GM23338 (cell line): ENCODE data around the gene CEBPZ. TPM values are rescaled to one million over a fixed set of nuclear protein-coding genes. Genes with fewer than 3 reads are reported as not detected.
A peak's percentile ranks its signal among the peaks of the same experiment; 100 is the strongest.

Experiments
- ATAC-seq: fragments of 200-7000 bp; cut with Tn5 transposase; 3 replicates; pipeline ENCODE4 v1.9.1; 2020
- DNase-seq: peaks from one replicate; pipeline ENCODE4 v3.0.0-alpha.2; 2015; ENCODE audit warnings: low spot score
- H2AFZ ChIP-seq: fragments of 200-600 bp; sonication (generic); 2 replicates; pipeline ENCODE4 v1.8.0; 2016; ENCODE audit warnings: antibody characterized with exemption, mild to moderate bottlenecking, moderate library complexity
- H3F3A ChIP-seq: fragments of 200-600 bp; sonication (generic); replicated peaks from 2 replicates; pipeline ENCODE4 v1.8.0; 2017; ENCODE audit warnings: antibody characterized with exemption, mixed run types, low read depth
- H3K27ac ChIP-seq: fragments of 200-600 bp; sonication (generic); 2 replicates; pipeline ENCODE4 v1.6.1; 2016; ENCODE audit warnings: low read depth
- H3K27me3 ChIP-seq: fragments of 200-600 bp; sonication (generic); 2 replicates; pipeline ENCODE4 v1.8.0; 2016; ENCODE audit warnings: mild to moderate bottlenecking, mixed run types, moderate library complexity; ENCODE audit not compliant: insufficient read depth
- H3K36me3 ChIP-seq: fragments of 200-600 bp; sonication (generic); 2 replicates; pipeline ENCODE4 v1.8.0; 2016; ENCODE audit warnings: mild to moderate bottlenecking; ENCODE audit not compliant: insufficient read depth
- H3K4me1 ChIP-seq: fragments of 200-600 bp; sonication (generic); 2 replicates; pipeline ENCODE4 v1.8.0; 2016; ENCODE audit warnings: mild to moderate bottlenecking, moderate library complexity; ENCODE audit not compliant: insufficient read depth
- H3K4me2 ChIP-seq: fragments of 200-600 bp; sonication (generic); 2 replicates; pipeline ENCODE4 v1.7.1; 2017; ENCODE audit warnings: mixed run types
- H3K4me3 ChIP-seq: fragments of 200-600 bp; sonication (generic); 2 replicates; pipeline ENCODE4 v1.6.1; 2016; ENCODE audit warnings: mixed run types
- H3K79me2 ChIP-seq: fragments of 200-600 bp; sonication (generic); replicated peaks from 2 replicates; pipeline ENCODE4 v1.8.0; 2017; ENCODE audit warnings: mild to moderate bottlenecking; ENCODE audit not compliant: insufficient read depth
- H3K9me2 ChIP-seq: fragments of 200-600 bp; sonication (generic); 2 replicates; pipeline ENCODE4 v1.8.0; 2017; ENCODE audit not compliant: insufficient read depth
- H4K20me1 ChIP-seq: fragments of 200-600 bp; sonication (generic); replicated peaks from 2 replicates; pipeline ENCODE4 v1.8.0; 2017; ENCODE audit warnings: mild to moderate bottlenecking; ENCODE audit not compliant: insufficient read depth
- H3K27ac Mint-ChIP-seq: 2 replicates; pipeline ENCODE4 v1.8.0; 2020; ENCODE audit warnings: inconsistent platforms, mild to moderate bottlenecking, moderate library complexity, mixed read lengths
- H3K27me3 Mint-ChIP-seq: 3 replicates; pipeline ENCODE4 v1.8.0; 2022; ENCODE audit warnings: low read depth, mild to moderate bottlenecking, moderate library complexity, mixed read lengths, inconsistent platforms; ENCODE audit not compliant: insufficient read depth, poor library complexity
- H3K36me3 Mint-ChIP-seq: 3 replicates; pipeline ENCODE4 v1.8.0; 2021; ENCODE audit warnings: low read depth, mild to moderate bottlenecking, inconsistent platforms, moderate library complexity, mixed read lengths
- H3K4me1 Mint-ChIP-seq: 3 replicates; pipeline ENCODE4 v1.8.0; 2020; ENCODE audit warnings: mild to moderate bottlenecking, inconsistent platforms, mixed read lengths
- H3K4me3 Mint-ChIP-seq: 3 replicates; pipeline ENCODE4 v1.8.0; 2021; ENCODE audit warnings: moderate library complexity, mild to moderate bottlenecking, inconsistent platforms, mixed read lengths
- H3K9me3 Mint-ChIP-seq: 3 replicates; pipeline ENCODE4 v1.8.0; 2020; ENCODE audit warnings: moderate library complexity, mild to moderate bottlenecking, inconsistent platforms, mixed read lengths
- ETS1 ChIP-seq: IDR thresholded peaks from 2 replicates; pipeline ENCODE4 v1.6.1; 2016; ENCODE audit warnings: antibody characterized with exemption
- EZH2 ChIP-seq: fragments of 200-600 bp; sonication (generic); IDR thresholded peaks from one replicate; pipeline ENCODE4 v1.8.0; 2017; ENCODE audit warnings: antibody characterized with exemption, mild to moderate bottlenecking, low read depth; ENCODE audit not compliant: unreplicated experiment
- EZH2phosphoT487 ChIP-seq: fragments of 200-600 bp; sonication (generic); IDR thresholded peaks from one replicate; pipeline ENCODE4 v1.8.1; 2018; ENCODE audit warnings: antibody characterized with exemption; ENCODE audit not compliant: unreplicated experiment
- JUNB ChIP-seq: IDR thresholded peaks from one replicate; pipeline ENCODE4 v1.6.1; 2016; ENCODE audit warnings: antibody characterized with exemption; ENCODE audit not compliant: unreplicated experiment
- POLR2AphosphoS5 ChIP-seq: IDR thresholded peaks from 2 replicates; pipeline ENCODE4 v1.6.1; 2016; ENCODE audit warnings: antibody characterized with exemption, low read depth
- STAT1 ChIP-seq: IDR thresholded peaks from one replicate; pipeline ENCODE4 v1.6.1; 2016; ENCODE audit warnings: antibody characterized with exemption; ENCODE audit not compliant: unreplicated experiment
- ZNF114 ChIP-seq: fragments of 250-450 bp; sonication (Bioruptor Pico); IDR thresholded peaks from 2 replicates; pipeline ENCODE4 v1.5.0; 2020; ENCODE audit warnings: mild to moderate bottlenecking, moderate library complexity
- ZNF331 ChIP-seq: fragments of 250-450 bp; sonication (Bioruptor Pico); IDR thresholded peaks from 2 replicates; pipeline ENCODE4 v1.5.0; 2020; ENCODE audit warnings: low read depth, mild to moderate bottlenecking, moderate library complexity
- polyA plus RNA-seq: library from polyadenylated mRNA; unstranded; fragments of >200 nt; fragmentation: Nextera tagmentation; extraction: Ambion mirVana; gene quantifications from 2 replicates; pipeline ENCODE4 v1.2.1, GENCODE V29; 2016
- total RNA-seq: library from RNA; depleted of rRNA; stranded (reverse); fragments of >200 nt; shearing (Covaris generic); gene quantifications from 2 replicates; pipeline ENCODE4 v1.2.3, GENCODE V29; 2014
- TF ChIP-seq, protein P1 (sequence below), 2 experiments: fragments of 200-600 bp in 1 of 2; sonication (generic) in 1 of 2; conservative IDR thresholded peaks; 2 replicates each; pipeline versions ENCODE4 v1.5.1 to v1.6.1; 2016 to 2017; ENCODE audit warnings: antibody characterized with exemption in 2 of 2, low read depth in 2 of 2, mild to moderate bottlenecking in 2 of 2, moderate library complexity in 1 of 2
- TF ChIP-seq, protein P2 (sequence below): IDR thresholded peaks from one replicate; pipeline ENCODE4 v1.6.1; 2018; ENCODE audit warnings: antibody characterized with exemption; ENCODE audit not compliant: unreplicated experiment

Gene CEBPZ
- total and polyA plus RNA-seq, 2 experiments from 2014 or later = 133 to 185 TPM

GRCh38 chr2:37191747-37192146, 39.6 kb downstream of the CEBPZ start:
- Histone ChIP-seq H3K4me1 (peaks cover 42% of the 10 kb centered on the region), H3K4me2 (no peak overlapping the region), H3K9me2 (no peaks in the 10 kb centered on the region), H2AFZ (peak overlapping the region; percentile 74), H3K27ac (no peak overlapping the region), H3K27me3 (no peaks in the 10 kb centered on the region), H3K4me3 (no peak overlapping the region), H4K20me1 (no peaks in the 10 kb centered on the region), H3F3A (0 out of 2 replicates have a peak, but pooled peaks cover 3% of the 10 kb centered on the region), H3K36me3 (no peaks in the 10 kb centered on the region), H3K79me2 (peaks cover 4% of the 10 kb centered on the region)
- H3K36me3 Mint-ChIP-seq = no peaks in the 10 kb centered on the region
- peaks cover 43% of the 10 kb centered on the region for H3K4me1 Mint-ChIP-seq
- DNase-seq (no peak), ATAC-seq (peak; percentile 19)
- TF ChIP-seq EZH2 = no peak
- no peak for TF ChIP-seq ZNF331 (CRISPR knock-in tag)
- no peak for TF ChIP-seq STAT1
- no peak for TF ChIP-seq EZH2phosphoT487
- no peak for TF ChIP-seq ZNF114 (CRISPR knock-in tag)
- TF ChIP-seq POLR2AphosphoS5 = no peak
- TF ChIP-seq, protein P1, sequence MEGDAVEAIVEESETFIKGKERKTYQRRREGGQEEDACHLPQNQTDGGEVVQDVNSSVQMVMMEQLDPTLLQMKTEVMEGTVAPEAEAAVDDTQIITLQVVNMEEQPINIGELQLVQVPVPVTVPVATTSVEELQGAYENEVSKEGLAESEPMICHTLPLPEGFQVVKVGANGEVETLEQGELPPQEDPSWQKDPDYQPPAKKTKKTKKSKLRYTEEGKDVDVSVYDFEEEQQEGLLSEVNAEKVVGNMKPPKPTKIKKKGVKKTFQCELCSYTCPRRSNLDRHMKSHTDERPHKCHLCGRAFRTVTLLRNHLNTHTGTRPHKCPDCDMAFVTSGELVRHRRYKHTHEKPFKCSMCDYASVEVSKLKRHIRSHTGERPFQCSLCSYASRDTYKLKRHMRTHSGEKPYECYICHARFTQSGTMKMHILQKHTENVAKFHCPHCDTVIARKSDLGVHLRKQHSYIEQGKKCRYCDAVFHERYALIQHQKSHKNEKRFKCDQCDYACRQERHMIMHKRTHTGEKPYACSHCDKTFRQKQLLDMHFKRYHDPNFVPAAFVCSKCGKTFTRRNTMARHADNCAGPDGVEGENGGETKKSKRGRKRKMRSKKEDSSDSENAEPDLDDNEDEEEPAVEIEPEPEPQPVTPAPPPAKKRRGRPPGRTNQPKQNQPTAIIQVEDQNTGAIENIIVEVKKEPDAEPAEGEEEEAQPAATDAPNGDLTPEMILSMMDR (conservative IDR thresholded peaks at IDR 0.05; ENCODE audit: low read depth in 2 of 2) = no peak
- H3K9me3 Mint-ChIP-seq = peaks cover 3% of the 10 kb centered on the region; the same call in 1 of the 3 replicates
- H3K27me3 Mint-ChIP-seq = peaks cover 14% of the 10 kb centered on the region
- H3K27ac Mint-ChIP-seq = 0 out of 2 replicates have a peak overlapping the region, but pooled peaks have one; percentile 26
- H3K4me3 Mint-ChIP-seq = no peak overlapping the region; the same call in 2 of the 3 replicates

DNA sequence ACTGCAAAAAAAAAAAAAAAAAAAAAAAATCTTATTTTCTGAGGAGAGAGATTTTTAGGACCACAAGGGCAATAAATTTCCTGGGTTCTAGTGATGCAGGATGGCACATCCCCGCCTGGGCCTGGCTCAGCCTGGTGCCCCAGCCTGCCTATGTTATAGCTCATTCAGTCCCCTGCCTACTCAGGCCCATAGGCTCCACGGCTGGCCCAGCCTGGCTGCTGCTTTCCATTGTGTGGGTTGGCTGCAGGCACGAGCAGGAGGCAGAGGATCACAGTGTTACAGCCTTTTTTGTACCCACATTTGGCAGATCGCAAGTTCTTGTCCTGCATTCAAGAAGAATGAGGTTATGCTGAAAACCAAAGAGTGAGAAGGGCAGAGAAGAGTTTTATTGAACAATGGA, 40.1 kb downstream of the CEBPZ start:
- Mint-ChIP-seq H3K4me1 (peaks cover 43% of the 10 kb centered on the region), H3K4me3 (no peak overlapping the region; the same call in 2 of the 3 replicates)
- TF ChIP-seq ETS1 (no peak), ZNF114 (CRISPR knock-in tag) (no peak), JUNB (no peak)
- TF ChIP-seq, protein P1 (conservative IDR thresholded peaks at IDR 0.05; ENCODE audit: low read depth in 2 of 2) = no peak
- TF ChIP-seq, protein P2, sequence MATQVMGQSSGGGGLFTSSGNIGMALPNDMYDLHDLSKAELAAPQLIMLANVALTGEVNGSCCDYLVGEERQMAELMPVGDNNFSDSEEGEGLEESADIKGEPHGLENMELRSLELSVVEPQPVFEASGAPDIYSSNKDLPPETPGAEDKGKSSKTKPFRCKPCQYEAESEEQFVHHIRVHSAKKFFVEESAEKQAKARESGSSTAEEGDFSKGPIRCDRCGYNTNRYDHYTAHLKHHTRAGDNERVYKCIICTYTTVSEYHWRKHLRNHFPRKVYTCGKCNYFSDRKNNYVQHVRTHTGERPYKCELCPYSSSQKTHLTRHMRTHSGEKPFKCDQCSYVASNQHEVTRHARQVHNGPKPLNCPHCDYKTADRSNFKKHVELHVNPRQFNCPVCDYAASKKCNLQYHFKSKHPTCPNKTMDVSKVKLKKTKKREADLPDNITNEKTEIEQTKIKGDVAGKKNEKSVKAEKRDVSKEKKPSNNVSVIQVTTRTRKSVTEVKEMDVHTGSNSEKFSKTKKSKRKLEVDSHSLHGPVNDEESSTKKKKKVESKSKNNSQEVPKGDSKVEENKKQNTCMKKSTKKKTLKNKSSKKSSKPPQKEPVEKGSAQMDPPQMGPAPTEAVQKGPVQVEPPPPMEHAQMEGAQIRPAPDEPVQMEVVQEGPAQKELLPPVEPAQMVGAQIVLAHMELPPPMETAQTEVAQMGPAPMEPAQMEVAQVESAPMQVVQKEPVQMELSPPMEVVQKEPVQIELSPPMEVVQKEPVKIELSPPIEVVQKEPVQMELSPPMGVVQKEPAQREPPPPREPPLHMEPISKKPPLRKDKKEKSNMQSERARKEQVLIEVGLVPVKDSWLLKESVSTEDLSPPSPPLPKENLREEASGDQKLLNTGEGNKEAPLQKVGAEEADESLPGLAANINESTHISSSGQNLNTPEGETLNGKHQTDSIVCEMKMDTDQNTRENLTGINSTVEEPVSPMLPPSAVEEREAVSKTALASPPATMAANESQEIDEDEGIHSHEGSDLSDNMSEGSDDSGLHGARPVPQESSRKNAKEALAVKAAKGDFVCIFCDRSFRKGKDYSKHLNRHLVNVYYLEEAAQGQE = no peak

More for the DNA sequence above, 40.1 kb downstream of the CEBPZ start:
- Histone ChIP-seq H3K9me2 (no peaks in the 10 kb centered on the region), H4K20me1 (no peaks in the 10 kb centered on the region), H3K27ac (no peak overlapping the region), H3K4me3 (no peak overlapping the region), H3K79me2 (no peaks in the 10 kb centered on the region), H3K4me1 (peaks cover 42% of the 10 kb centered on the region), H3F3A (0 out of 2 replicates have a peak, but pooled peaks cover 3% of the 10 kb centered on the region), H3K36me3 (no peaks in the 10 kb centered on the region), H2AFZ (peak overlapping the region; percentile 74), H3K27me3 (no peaks in the 10 kb centered on the region), H3K4me2 (no peak overlapping the region)
- peak; percentile 63 for ATAC-seq
- Mint-ChIP-seq H3K9me3 (peaks cover 2% of the 10 kb centered on the region; the same call in 1 of the 3 replicates), H3K27ac (peak overlapping the region; percentile 26; the same call in 1 of the 2 replicates), H3K36me3 (no peaks in the 10 kb centered on the region), H3K27me3 (peaks cover 11% of the 10 kb centered on the region)
- DNase-seq = no peak
